Breast epithelium (tissue), 4 donors: ENCODE measurements around the gene TRIM15. TPM values are rescaled to one million over a fixed set of nuclear protein-coding genes. Genes with fewer than 3 reads are reported as not detected.

ENCODE experiments used
- DNase-seq, 2 donors: peaks; one replicate each; pipeline ENCODE4 v3.0.0-alpha.2; 2019; ENCODE audit warnings: low spot score in 2 of 2
- H3K27ac ChIP-seq, 2 donors: fragments of 200-600 bp; sonication (generic) in 1 of 2; one replicate each; pipeline ENCODE4 v1.5.1; 2016 to 2019; ENCODE audit warnings: mild to moderate bottlenecking in 1 of 2
- H3K27me3 ChIP-seq, 2 donors: fragments of 200-600 bp; sonication (generic) in 1 of 2; one replicate each; pipeline versions ENCODE4 v1.5.1 to v1.6.0; 2017 to 2019; ENCODE audit warnings: control low read depth in 1 of 2, mild to moderate bottlenecking in 1 of 2
- H3K36me3 ChIP-seq: fragments of 200-600 bp; one replicate; pipeline ENCODE4 v1.5.1; 2019
- H3K4me1 ChIP-seq, 2 donors: fragments of 200-600 bp; sonication (generic); one replicate each; pipeline ENCODE4 v1.5.1; 2016 to 2019; ENCODE audit warnings: control low read depth in 1 of 2
- H3K4me3 ChIP-seq, 3 donors: fragments of 200-600 bp; sonication (generic); 1 replicate in 2 of 3; 2 replicates in 1 of 3; pipeline ENCODE4 v1.5.1; 2016 to 2019; ENCODE audit warnings: mild to moderate bottlenecking in 3 of 3, moderate library complexity in 2 of 3
- H3K9me3 ChIP-seq, 2 donors: fragments of 200-600 bp; sonication (generic) in 1 of 2; one replicate each; pipeline ENCODE4 v1.5.1; 2016 to 2019; ENCODE audit warnings: control low read depth in 1 of 2
- POLR2A ChIP-seq: fragments of 450-650 bp; IDR thresholded peaks from one replicate; pipeline ENCODE4 v1.6.1; 2016; ENCODE audit warnings: antibody characterized with exemption, mild to moderate bottlenecking, moderate library complexity
- POLR2AphosphoS5 ChIP-seq, 3 donors: sonication (generic); formaldehyde crosslinking; IDR thresholded peaks; one replicate each; pipeline ENCODE4 v1.6.1; 2017; ENCODE audit warnings: antibody characterized with exemption in 3 of 3
- intact Hi-C: fragments of 100-400 bp; cut with DNase I; formaldehyde crosslinking; loops from one replicate; pipeline ENCODE4 v1.15.1; 2023; ENCODE audit warnings: low total_unique reads
- total RNA-seq, 3 donors: library from RNA; depleted of rRNA; stranded (reverse); fragments of >200 nt; gene quantifications; one replicate each; pipeline ENCODE4 v1.1.0, GENCODE V29; 2016
- TF ChIP-seq, protein P1 (sequence below), 3 donors: fragments of 450-650 bp; IDR thresholded peaks; one replicate each; pipeline ENCODE4 v1.5.1; 2016 to 2017; ENCODE audit warnings: antibody characterized with exemption in 3 of 3, mild to moderate bottlenecking in 3 of 3, moderate library complexity in 3 of 3

Gene TRIM15
- total RNA-seq, 3 donors from 2014 or later = 0.33 TPM; not detected in 2

DNA sequence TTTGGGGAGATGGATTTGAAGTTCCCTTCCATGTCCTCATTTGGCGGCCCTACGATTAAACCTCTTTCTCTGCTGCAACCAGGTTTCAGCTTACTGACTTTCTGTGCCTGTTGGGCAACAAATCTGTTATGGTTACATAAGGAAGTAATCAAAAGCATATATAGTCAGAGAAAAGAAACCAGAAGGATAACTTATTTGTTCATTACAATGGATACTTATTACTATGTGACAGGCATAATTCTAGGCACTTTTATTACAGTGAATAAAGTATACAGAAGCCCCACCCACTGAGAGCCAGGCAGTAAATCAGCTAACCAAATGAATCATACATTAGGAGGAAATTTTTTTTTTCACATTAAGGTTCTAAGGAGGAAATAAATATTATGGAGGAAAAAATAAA, 40.8 kb upstream of the TRIM15 start:
- Histone ChIP-seq H3K36me3 (no peaks in the 10 kb centered on the region), H3K4me1 (no peaks in the 10 kb centered on the region), H3K27me3 (peaks cover 0 to 5% of the 10 kb centered on the region in 2 donors), H3K9me3 (no peaks in the 10 kb centered on the region), H3K4me3 (no peak overlapping the region), H3K27ac (no peak overlapping the region)
- TF ChIP-seq POLR2A (no peak), POLR2AphosphoS5 (IDR thresholded peaks at IDR 0.05) (no peak)
- TF ChIP-seq, protein P1, sequence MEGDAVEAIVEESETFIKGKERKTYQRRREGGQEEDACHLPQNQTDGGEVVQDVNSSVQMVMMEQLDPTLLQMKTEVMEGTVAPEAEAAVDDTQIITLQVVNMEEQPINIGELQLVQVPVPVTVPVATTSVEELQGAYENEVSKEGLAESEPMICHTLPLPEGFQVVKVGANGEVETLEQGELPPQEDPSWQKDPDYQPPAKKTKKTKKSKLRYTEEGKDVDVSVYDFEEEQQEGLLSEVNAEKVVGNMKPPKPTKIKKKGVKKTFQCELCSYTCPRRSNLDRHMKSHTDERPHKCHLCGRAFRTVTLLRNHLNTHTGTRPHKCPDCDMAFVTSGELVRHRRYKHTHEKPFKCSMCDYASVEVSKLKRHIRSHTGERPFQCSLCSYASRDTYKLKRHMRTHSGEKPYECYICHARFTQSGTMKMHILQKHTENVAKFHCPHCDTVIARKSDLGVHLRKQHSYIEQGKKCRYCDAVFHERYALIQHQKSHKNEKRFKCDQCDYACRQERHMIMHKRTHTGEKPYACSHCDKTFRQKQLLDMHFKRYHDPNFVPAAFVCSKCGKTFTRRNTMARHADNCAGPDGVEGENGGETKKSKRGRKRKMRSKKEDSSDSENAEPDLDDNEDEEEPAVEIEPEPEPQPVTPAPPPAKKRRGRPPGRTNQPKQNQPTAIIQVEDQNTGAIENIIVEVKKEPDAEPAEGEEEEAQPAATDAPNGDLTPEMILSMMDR (IDR thresholded peaks at IDR 0.05) = no peak
- DNase-seq = no peak
- intact Hi-C loops = no loop called here

DNA sequence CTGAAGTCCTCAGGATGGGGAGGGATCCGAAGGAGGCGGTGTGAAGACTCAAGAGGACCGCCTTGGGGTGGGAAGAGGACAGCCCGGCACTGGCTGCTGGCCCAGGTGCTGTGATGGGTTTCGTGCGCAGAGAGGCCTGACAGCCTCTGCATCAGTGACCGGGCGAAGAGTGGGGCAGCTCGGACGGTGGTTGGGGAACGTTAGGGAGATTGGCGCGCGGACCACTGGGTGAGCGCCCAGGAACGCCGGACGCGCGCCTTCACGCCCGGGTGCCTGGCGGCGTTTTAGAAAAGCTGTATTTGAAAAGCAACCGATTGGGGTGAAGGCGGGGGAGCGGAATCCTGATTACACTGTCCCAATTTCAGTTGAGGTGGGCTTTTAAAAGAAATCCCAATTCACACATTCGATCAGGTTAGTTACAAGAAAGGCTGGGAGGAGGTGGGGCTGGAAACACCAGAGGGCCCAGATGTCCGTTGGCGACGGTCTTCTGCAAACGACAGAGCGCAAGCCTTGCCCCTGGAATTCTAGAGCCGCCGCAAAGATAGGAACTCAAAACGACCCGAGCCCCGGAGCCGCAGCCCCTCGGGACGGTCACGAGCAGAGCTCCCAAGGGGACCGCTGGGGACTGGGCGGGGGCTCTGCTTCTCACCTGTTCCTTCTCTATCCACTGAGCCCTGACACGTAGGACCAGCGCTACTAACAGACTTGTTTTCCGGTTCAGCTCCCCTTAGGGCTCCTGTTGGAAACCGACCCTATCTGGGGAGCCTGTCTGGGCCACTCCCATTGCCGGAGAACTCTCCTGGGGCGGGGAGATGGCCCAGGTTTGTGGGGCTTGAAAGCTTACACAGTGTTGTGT, 35.9 kb upstream of the TRIM15 start:
- TF ChIP-seq POLR2A (no peak), POLR2AphosphoS5 (IDR thresholded peaks at IDR 0.05) (no peak)
- TF ChIP-seq, protein P1 (IDR thresholded peaks at IDR 0.05) = no peak
- intact Hi-C loops = no loop called here
- Histone ChIP-seq H3K36me3 (no peaks in the 10 kb centered on the region), H3K4me3 (peak overlapping the region in 2 of 3 donors; percentile 41 to 54), H3K27me3 (peaks cover 0 to 42% of the 10 kb centered on the region in 2 donors), H3K4me1 (no peaks in the 10 kb centered on the region), H3K9me3 (no peaks in the 10 kb centered on the region), H3K27ac (peak overlapping the region in 1 of 2 donors; percentile 3)
- DNase-seq = no peak

DNA sequence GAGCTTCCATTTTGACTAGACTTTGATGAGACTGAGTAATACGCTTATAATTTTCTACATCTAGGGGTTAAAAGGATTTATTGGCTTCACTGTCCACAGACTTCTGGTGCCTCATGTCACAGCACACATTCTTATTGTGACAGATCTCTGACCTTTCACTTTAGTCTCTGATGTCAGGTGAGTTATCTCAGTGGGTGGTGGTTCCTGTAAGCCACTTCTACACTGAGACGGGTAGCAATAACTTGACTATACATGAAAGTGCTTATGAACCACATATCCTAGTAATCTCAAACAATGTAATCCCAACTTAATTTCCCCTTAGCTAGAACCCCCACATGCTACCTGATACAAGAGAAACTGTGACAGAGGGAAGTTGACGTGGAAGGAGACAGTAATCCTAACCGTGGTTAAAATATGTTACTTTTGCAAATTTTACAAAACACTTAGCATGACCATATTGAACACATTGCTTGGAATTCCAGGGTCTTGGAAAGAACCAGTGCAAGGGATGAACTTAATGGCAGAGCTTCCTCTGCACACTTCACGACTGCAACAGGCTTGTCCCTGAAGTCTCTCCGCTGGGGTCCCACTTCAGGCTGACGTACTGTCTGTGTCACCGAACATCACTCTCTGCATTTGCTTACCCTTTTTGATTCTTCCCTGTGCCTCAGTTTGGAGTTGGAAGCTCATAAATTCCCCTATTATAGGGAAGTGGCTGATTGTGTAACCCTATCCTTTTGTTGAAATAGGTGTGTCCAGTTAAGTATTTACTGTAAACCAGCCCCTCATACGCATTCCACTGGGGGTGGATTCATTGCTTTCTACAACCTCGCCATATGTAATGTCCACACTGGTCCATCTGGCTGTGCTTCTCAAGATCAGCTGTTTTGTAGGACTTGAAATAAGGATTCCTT, 33.8 kb upstream of the TRIM15 start:
- H3K9me3 ChIP-seq = no peaks in the 10 kb centered on the region
- no peak overlapping the region for H3K27ac ChIP-seq
- TF ChIP-seq POLR2AphosphoS5 (IDR thresholded peaks at IDR 0.05) (no peak), POLR2A (no peak)
- TF ChIP-seq, protein P1 (IDR thresholded peaks at IDR 0.05) = no peak
- peaks cover 0 to 49% of the 10 kb centered on the region in 2 donors for H3K27me3 ChIP-seq
- H3K4me3 ChIP-seq = no peak overlapping the region
- H3K4me1 ChIP-seq = no peaks in the 10 kb centered on the region
- no peak for DNase-seq
- no peaks in the 10 kb centered on the region for H3K36me3 ChIP-seq
- intact Hi-C loops = no loop called here

DNA sequence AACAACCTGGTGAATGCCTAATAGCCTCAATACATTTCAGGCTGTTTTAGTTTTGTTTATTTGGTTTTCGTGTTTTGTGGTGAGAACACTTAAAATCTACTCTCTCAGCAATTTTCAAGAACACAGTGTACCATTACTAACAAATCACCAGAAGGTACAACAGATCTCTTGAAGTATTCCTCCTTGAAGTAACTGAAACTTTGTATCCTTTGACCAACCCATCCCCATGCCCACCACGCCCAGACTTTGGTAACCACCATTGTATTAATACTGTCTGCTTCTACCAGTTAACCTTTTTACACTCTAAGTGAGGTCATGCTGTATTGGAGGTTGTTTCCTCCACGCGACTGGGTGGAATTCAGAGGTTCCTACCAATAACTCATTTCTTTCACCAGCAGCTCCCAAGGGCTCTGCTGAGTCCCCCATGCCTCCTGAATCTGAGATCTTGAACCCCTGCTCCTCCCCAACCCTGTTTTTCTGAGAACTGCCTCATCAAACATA, 33.1 kb upstream of the TRIM15 start:
- H3K4me3 ChIP-seq = no peak overlapping the region
- peaks cover 0 to 49% of the 10 kb centered on the region in 2 donors for H3K27me3 ChIP-seq
- H3K36me3 ChIP-seq = no peaks in the 10 kb centered on the region
- H3K4me1 ChIP-seq = no peaks in the 10 kb centered on the region
- H3K9me3 ChIP-seq = no peaks in the 10 kb centered on the region
- TF ChIP-seq POLR2AphosphoS5 (IDR thresholded peaks at IDR 0.05) (no peak), POLR2A (no peak)
- TF ChIP-seq, protein P1 (IDR thresholded peaks at IDR 0.05) = no peak
- DNase-seq = no peak
- H3K27ac ChIP-seq = no peak overlapping the region
- intact Hi-C loops = no loop called here
